Stimulated activated CD8-positive, alpha-beta memory T cell treated with anti-CD3 and anti-CD28 coated beads, Interleukin-7, amount 100 ng/mL, for 4 hours (primary cell): ENCODE results near the gene ZNF148.

Experiments used
- DNase-seq, 2 donors: peaks; one replicate each; pipeline ENCODE4 v3.0.0-alpha.2; 2020; ENCODE audit warnings: low read depth in 2 of 2

Gene ZNF148

GRCh38 chr3:125289429-125289981 lies 85.6 kb downstream of the ZNF148 start:
- DNase-seq, result no peak

- DNase-seq, result no peak
Measured at GRCh38 chr3:125287248-125287647, 87.9 kb downstream of the ZNF148 start.

GRCh38 chr3:125281381-125281780 lies 93.7 kb downstream of the ZNF148 start:
- DNase-seq, result no peak

- no peak for DNase-seq
Measured at GRCh38 chr3:125280668-125281361, 94.3 kb downstream of the ZNF148 start.

- DNase-seq, result no peak
Measured at GRCh38 chr3:125278155-125278554, 97.0 kb downstream of the ZNF148 start.

- DNase-seq, result no peak
Measured at GRCh38 chr3:125271127-125271526, 104.0 kb downstream of the ZNF148 start.

GRCh38 chr3:125267460-125267859 lies 107.7 kb downstream of the ZNF148 start:
- no peak for DNase-seq

GRCh38 chr3:125266971-125267370 lies 108.2 kb downstream of the ZNF148 start:
- no peak for DNase-seq

GRCh38 chr3:125262161-125262560 lies 113.0 kb downstream of the ZNF148 start:
- DNase-seq, result no peak

- DNase-seq, result no peak
Measured at GRCh38 chr3:125261031-125261430, 114.1 kb downstream of the ZNF148 start.

- DNase-seq, result no peak
Measured at GRCh38 chr3:125260158-125260557, 115.0 kb downstream of the ZNF148 start.

- no peak for DNase-seq
Measured at GRCh38 chr3:125257536-125257935, 117.6 kb downstream of the ZNF148 start.

- DNase-seq, result no peak
Measured at GRCh38 chr3:125256675-125257074, 118.5 kb downstream of the ZNF148 start.

GRCh38 chr3:125250973-125251372 lies 124.2 kb downstream of the ZNF148 start:
- no peak for DNase-seq

GRCh38 chr3:125246237-125246636 lies 128.9 kb downstream of the ZNF148 start:
- DNase-seq, result no peak

- DNase-seq, result no peak
Measured at GRCh38 chr3:125245521-125245920, 129.6 kb downstream of the ZNF148 start.

- no peak for DNase-seq
Measured at GRCh38 chr3:125240496-125240895, 134.6 kb downstream of the ZNF148 start.

- no peak for DNase-seq
Measured at GRCh38 chr3:125239266-125239665, 135.9 kb downstream of the ZNF148 start.

- DNase-seq, result no peak
Measured at GRCh38 chr3:125238759-125239158, 136.4 kb downstream of the ZNF148 start.

GRCh38 chr3:125236331-125236903 lies 138.7 kb downstream of the ZNF148 start:
- DNase-seq, result no peak

- no peak for DNase-seq
Measured at GRCh38 chr3:125234831-125235230, 140.3 kb downstream of the ZNF148 start.

GRCh38 chr3:125232401-125232800 lies 142.7 kb downstream of the ZNF148 start:
- no peak for DNase-seq

- DNase-seq, result no peak
Measured at GRCh38 chr3:125231895-125232294, 143.2 kb downstream of the ZNF148 start.
